H1 (cell line): Measurements from ENCODE around the gene ZNF609. TPM values are rescaled to one million over a fixed set of nuclear protein-coding genes. Genes with fewer than 3 reads are reported as not detected.

Source experiments
- BACH1 ChIP-seq: IDR thresholded peaks from 2 replicates; pipeline ENCODE4 v1.6.1; 2012; ENCODE audit warnings: low read length, improper control_type of control experiment
- CBX5 ChIP-seq: fragments of 300-800, 300-1000 bp; sonication (generic); IDR thresholded peaks from 2 replicates; pipeline ENCODE4 v1.7.1; 2016; ENCODE audit warnings: antibody characterized with exemption, low read length, low read depth
- CREB1 ChIP-seq: IDR thresholded peaks from 2 replicates; pipeline ENCODE4 v1.6.1; 2012; ENCODE audit warnings: inconsistent platforms
- EGR1 ChIP-seq: IDR thresholded peaks from 2 replicates; pipeline ENCODE4 v1.6.1; 2011; ENCODE audit warnings: low read depth, low read length, borderline replicate concordance
- GTF2F1 ChIP-seq: IDR thresholded peaks from 2 replicates; pipeline ENCODE4 v1.6.1; 2012; ENCODE audit warnings: low read depth, low read length, improper control_type of control experiment, borderline replicate concordance
- MAFK ChIP-seq: IDR thresholded peaks from 2 replicates; pipeline ENCODE4 v1.6.1; 2012; ENCODE audit warnings: low read depth, mild to moderate bottlenecking, improper control_type of control experiment, low read length
- SIRT6 ChIP-seq: IDR thresholded peaks from one replicate; pipeline ENCODE4 v1.7.1; 2012; ENCODE audit warnings: low read length, inconsistent platforms
- TAF7 ChIP-seq: optimal IDR thresholded peaks from 2 replicates; pipeline ENCODE3; 2011; ENCODE audit warnings: low read depth, mild to moderate bottlenecking, inconsistent platforms, low read length, moderate library complexity, borderline replicate concordance
- polyA plus RNA-seq, 7 experiments: library from polyadenylated mRNA; depleted of rRNA in 3 of 7; stranded (reverse) in 5 of 7; unstranded in 2 of 7; fragments of >200 nt in 5 of 7; fragments of 200-250 nt in 2 of 7; gene quantifications; 1 replicate in 5 of 7; 2 replicates in 1 of 7; 4 replicates in 1 of 7; pipeline versions ENCODE4 v1.2.1 to v1.2.3, GENCODE V29; 2011 to 2013; ENCODE audit warnings: missing spikeins in 2 of 7, mixed read lengths in 2 of 7
- total RNA-seq: library from RNA; stranded (reverse); fragmentation: NEBNext Ultra II Directional; extraction: Animal tissue kit (Norgen Biotek cat#: 25700); gene quantifications from 2 replicates; pipeline ENCODE4 v1.2.1, GENCODE V29; 2021
- TF ChIP-seq, protein P1 (sequence below): fragments of 300-600 bp; sonication (generic); IDR thresholded peaks from 2 replicates; pipeline ENCODE4 v1.7.1; 2012; ENCODE audit warnings: low read length, moderate library complexity, mild to moderate bottlenecking, inconsistent platforms; ENCODE audit not compliant: insufficient replicate concordance
- TF ChIP-seq, protein P2 (sequence below), 3 experiments: IDR thresholded peaks; 1 replicate in 2 of 3; 2 replicates in 1 of 3; pipeline versions ENCODE4 v1.5.1 to v1.6.1; 2011; ENCODE audit warnings: low read length in 3 of 3, mild to moderate bottlenecking in 3 of 3, inconsistent platforms in 2 of 3, low read depth in 1 of 3, moderate library complexity in 1 of 3; ENCODE audit not compliant: insufficient read depth in 1 of 3; ENCODE audit errors: control extremely low read depth in 1 of 3

ZNF609 gene
- total and polyA plus RNA-seq, 2 of the 8 experiments (the other 6 are each of a cell fraction or from before 2014, with no cell fraction given), result 15.5 to 47.8 TPM

DNA sequence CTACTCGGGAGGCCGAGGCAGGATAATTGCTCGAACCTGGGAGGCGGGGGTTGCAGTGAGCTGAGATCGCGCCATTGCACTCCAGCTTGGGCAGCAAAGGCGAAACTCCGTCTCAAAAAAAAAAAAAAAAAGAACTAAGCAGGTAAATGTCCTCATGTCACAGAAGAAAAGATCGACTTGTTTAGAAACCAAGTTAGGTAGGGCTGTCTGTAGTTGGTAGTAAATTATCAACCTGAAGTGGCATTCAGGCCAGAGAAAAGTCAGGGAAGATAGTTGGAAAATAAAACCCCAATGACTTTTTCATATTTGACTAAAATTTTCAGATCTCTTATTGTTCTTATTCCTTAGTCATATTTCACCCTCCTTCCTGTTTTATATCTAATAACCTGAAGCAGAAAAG, 55.4 kb downstream of the ZNF609 start (continued):
- TF ChIP-seq, protein P1, sequence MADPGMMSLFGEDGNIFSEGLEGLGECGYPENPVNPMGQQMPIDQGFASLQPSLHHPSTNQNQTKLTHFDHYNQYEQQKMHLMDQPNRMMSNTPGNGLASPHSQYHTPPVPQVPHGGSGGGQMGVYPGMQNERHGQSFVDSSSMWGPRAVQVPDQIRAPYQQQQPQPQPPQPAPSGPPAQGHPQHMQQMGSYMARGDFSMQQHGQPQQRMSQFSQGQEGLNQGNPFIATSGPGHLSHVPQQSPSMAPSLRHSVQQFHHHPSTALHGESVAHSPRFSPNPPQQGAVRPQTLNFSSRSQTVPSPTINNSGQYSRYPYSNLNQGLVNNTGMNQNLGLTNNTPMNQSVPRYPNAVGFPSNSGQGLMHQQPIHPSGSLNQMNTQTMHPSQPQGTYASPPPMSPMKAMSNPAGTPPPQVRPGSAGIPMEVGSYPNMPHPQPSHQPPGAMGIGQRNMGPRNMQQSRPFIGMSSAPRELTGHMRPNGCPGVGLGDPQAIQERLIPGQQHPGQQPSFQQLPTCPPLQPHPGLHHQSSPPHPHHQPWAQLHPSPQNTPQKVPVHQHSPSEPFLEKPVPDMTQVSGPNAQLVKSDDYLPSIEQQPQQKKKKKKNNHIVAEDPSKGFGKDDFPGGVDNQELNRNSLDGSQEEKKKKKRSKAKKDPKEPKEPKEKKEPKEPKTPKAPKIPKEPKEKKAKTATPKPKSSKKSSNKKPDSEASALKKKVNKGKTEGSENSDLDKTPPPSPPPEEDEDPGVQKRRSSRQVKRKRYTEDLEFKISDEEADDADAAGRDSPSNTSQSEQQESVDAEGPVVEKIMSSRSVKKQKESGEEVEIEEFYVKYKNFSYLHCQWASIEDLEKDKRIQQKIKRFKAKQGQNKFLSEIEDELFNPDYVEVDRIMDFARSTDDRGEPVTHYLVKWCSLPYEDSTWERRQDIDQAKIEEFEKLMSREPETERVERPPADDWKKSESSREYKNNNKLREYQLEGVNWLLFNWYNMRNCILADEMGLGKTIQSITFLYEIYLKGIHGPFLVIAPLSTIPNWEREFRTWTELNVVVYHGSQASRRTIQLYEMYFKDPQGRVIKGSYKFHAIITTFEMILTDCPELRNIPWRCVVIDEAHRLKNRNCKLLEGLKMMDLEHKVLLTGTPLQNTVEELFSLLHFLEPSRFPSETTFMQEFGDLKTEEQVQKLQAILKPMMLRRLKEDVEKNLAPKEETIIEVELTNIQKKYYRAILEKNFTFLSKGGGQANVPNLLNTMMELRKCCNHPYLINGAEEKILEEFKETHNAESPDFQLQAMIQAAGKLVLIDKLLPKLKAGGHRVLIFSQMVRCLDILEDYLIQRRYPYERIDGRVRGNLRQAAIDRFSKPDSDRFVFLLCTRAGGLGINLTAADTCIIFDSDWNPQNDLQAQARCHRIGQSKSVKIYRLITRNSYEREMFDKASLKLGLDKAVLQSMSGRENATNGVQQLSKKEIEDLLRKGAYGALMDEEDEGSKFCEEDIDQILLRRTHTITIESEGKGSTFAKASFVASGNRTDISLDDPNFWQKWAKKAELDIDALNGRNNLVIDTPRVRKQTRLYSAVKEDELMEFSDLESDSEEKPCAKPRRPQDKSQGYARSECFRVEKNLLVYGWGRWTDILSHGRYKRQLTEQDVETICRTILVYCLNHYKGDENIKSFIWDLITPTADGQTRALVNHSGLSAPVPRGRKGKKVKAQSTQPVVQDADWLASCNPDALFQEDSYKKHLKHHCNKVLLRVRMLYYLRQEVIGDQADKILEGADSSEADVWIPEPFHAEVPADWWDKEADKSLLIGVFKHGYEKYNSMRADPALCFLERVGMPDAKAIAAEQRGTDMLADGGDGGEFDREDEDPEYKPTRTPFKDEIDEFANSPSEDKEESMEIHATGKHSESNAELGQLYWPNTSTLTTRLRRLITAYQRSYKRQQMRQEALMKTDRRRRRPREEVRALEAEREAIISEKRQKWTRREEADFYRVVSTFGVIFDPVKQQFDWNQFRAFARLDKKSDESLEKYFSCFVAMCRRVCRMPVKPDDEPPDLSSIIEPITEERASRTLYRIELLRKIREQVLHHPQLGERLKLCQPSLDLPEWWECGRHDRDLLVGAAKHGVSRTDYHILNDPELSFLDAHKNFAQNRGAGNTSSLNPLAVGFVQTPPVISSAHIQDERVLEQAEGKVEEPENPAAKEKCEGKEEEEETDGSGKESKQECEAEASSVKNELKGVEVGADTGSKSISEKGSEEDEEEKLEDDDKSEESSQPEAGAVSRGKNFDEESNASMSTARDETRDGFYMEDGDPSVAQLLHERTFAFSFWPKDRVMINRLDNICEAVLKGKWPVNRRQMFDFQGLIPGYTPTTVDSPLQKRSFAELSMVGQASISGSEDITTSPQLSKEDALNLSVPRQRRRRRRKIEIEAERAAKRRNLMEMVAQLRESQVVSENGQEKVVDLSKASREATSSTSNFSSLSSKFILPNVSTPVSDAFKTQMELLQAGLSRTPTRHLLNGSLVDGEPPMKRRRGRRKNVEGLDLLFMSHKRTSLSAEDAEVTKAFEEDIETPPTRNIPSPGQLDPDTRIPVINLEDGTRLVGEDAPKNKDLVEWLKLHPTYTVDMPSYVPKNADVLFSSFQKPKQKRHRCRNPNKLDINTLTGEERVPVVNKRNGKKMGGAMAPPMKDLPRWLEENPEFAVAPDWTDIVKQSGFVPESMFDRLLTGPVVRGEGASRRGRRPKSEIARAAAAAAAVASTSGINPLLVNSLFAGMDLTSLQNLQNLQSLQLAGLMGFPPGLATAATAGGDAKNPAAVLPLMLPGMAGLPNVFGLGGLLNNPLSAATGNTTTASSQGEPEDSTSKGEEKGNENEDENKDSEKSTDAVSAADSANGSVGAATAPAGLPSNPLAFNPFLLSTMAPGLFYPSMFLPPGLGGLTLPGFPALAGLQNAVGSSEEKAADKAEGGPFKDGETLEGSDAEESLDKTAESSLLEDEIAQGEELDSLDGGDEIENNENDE, result no peak
- no peak for TF ChIP-seq CBX5
- TF ChIP-seq EGR1, result no peak
- TF ChIP-seq TAF7, result no peak
- no peak for TF ChIP-seq GTF2F1
- TF ChIP-seq CREB1, result no peak
- no peak for TF ChIP-seq MAFK
- no peak for TF ChIP-seq BACH1
- TF ChIP-seq SIRT6, result no peak
- TF ChIP-seq, protein P2, sequence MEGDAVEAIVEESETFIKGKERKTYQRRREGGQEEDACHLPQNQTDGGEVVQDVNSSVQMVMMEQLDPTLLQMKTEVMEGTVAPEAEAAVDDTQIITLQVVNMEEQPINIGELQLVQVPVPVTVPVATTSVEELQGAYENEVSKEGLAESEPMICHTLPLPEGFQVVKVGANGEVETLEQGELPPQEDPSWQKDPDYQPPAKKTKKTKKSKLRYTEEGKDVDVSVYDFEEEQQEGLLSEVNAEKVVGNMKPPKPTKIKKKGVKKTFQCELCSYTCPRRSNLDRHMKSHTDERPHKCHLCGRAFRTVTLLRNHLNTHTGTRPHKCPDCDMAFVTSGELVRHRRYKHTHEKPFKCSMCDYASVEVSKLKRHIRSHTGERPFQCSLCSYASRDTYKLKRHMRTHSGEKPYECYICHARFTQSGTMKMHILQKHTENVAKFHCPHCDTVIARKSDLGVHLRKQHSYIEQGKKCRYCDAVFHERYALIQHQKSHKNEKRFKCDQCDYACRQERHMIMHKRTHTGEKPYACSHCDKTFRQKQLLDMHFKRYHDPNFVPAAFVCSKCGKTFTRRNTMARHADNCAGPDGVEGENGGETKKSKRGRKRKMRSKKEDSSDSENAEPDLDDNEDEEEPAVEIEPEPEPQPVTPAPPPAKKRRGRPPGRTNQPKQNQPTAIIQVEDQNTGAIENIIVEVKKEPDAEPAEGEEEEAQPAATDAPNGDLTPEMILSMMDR (IDR thresholded peaks at IDR 0.05; ENCODE audit: control extremely low read depth in 1 of 3, insufficient read depth in 1 of 3, low read depth in 1 of 3, low read length in 3 of 3), result no peak
